GM12873 (cell line): ENCODE measurements around the gene ANKMY1.

Experiments used
- TF ChIP-seq, protein P1 (sequence below): IDR thresholded peaks from 2 replicates; pipeline ENCODE4 v1.5.1; 2012; ENCODE audit warnings: low read depth, mild to moderate bottlenecking, moderate library complexity, low read length, control low read depth; ENCODE audit not compliant: insufficient read depth; ENCODE audit errors: missing control alignments

ANKMY1 gene

DNA sequence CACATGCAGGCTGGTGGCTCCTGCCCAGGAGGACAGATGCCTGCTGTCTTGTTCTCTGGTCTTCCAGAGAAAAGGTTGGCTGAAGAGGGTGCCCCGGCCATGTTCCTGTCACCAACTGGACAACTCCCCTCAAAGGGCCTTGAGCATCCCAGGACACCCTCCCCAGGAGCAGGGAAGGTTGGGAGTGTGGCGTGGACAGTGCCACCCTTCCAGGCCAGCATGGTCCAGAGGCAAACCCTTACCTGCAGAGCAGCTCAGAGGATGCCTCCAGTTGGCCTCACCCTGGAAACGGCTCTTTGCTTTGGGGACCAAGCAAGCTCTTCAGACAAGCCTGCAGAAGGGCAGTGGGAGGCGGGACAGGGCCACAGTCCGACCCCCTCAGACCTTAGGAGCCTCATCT is 127.2 kb downstream of the ANKMY1 start:
- TF ChIP-seq, protein P1, sequence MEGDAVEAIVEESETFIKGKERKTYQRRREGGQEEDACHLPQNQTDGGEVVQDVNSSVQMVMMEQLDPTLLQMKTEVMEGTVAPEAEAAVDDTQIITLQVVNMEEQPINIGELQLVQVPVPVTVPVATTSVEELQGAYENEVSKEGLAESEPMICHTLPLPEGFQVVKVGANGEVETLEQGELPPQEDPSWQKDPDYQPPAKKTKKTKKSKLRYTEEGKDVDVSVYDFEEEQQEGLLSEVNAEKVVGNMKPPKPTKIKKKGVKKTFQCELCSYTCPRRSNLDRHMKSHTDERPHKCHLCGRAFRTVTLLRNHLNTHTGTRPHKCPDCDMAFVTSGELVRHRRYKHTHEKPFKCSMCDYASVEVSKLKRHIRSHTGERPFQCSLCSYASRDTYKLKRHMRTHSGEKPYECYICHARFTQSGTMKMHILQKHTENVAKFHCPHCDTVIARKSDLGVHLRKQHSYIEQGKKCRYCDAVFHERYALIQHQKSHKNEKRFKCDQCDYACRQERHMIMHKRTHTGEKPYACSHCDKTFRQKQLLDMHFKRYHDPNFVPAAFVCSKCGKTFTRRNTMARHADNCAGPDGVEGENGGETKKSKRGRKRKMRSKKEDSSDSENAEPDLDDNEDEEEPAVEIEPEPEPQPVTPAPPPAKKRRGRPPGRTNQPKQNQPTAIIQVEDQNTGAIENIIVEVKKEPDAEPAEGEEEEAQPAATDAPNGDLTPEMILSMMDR: no peak

DNA sequence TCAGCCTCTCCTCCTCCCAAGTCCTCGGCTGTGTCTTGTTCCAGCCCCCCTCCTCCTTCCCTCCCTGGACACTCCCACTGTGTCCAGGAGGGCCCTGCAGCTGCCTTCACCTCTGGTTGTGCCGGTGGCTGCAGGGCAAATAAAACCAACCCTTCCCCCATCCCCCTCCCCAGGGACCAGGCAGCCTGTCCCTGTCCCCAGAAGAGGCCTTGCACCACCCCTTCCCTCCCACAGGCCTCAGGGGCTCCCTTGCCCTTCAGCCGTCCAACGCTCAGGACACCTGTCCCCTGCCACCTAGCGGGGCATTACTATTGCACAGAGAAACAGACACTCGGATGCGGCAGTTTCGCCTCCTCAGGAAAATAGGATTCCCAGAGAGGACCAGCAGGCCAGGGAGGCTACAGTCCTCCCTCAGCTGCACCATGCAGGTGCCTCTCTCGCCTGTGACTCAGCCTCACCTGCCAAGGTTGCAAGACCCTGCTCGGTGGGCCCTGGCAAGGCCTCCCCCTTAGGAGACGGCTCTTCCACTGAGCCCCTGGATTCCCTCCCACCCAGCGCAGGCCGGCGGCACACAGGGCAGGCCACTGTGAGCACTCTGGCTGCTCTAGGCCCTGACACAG is 127.8 kb downstream of the ANKMY1 start:
- TF ChIP-seq, protein P1: no peak
